ENCODE results near the gene CNOT3. TPM values are rescaled to one million over a fixed set of nuclear protein-coding genes. Genes with fewer than 3 reads are reported as not detected.
A peak's percentile ranks its signal among the peaks of the same experiment; 100 is the strongest.

Gene CNOT3
- total and polyA plus RNA-seq, 9 of the 15 experiments (the other 6 are each of a cell fraction or from before 2014, with no cell fraction given): 0.27 to 60.4 (median 9.9) TPM

- TF ChIP-seq MXI1 (IDR thresholded peaks at IDR 0.05; ENCODE audit: low read depth, low read length) (0 out of 2 replicates have a peak, but pooled peaks have one; percentile 12), MBD2 (IDR thresholded peaks at IDR 0.05; ENCODE audit: borderline replicate concordance, low read depth) (peak; percentile 100), ZNF263 (CRISPR knock-in tag; IDR thresholded peaks at IDR 0.05; ENCODE audit: borderline replicate concordance) (peak; percentile 1; the same call in 1 of the 2 replicates)
Observed at GRCh38 chr19:54136864-54137698, 481 bp upstream of the CNOT3 start (continued).

- H3K36me3 ChIP-seq (ENCODE audit: control insufficient read depth, insufficient read depth, low read length): peaks cover 50% of the 10 kb centered on the region
- DNase-seq (ENCODE audit: extremely low read depth in 1 of 4, low spot score in 3 of 4) (peak in 1 of 4 experiments; percentile 34), ATAC-seq (no peak), FAIRE-seq (no peak)
- no peaks in the 10 kb centered on the region for H3K9me3 ChIP-seq (replicated peaks; ENCODE audit: control insufficient read depth, insufficient read depth, low read depth, low read length)
- in situ Hi-C loops (cut with MboI): no loop called here
- ChIA-PET CTCF (ENCODE audit: low intra/inter-chr PET ratio) (no interaction called here), POLR2A (interaction anchor here (0.9 to 3.1 kb wide), 6 partner anchors 10 to 58 kb away, joined by 3 to 29 read pairs (median 5); partner anchors contain the start of genes LENG1, PRPF31 and TFPT)
- H3K27me3 ChIP-seq (ENCODE audit: control insufficient read depth in 2 of 2, insufficient read depth in 2 of 2, low read length in 2 of 2): no peaks in the 10 kb centered on the region
- H3K4me1 ChIP-seq (replicated peaks in 1 of 2; ENCODE audit: control insufficient read depth in 2 of 2, insufficient read depth in 2 of 2, low read length in 2 of 2): peaks cover 14 to 23% of the 10 kb centered on the region in 2 experiments; a peak in 4 of 5 replicates
- 24% methylated on average over 24 of the region's 31 CpGs for WGBS (ENCODE audit: insufficient coverage, low coverage, missing lambda C conversion rate)
- TF ChIP-seq CREB1 (IDR thresholded peaks at IDR 0.05) (no peak), CREB1 (CRISPR knock-in tag; IDR thresholded peaks at IDR 0.05) (no peak), ZBED1 (IDR thresholded peaks at IDR 0.05) (peak; percentile 78; the same call in 1 of the 2 replicates), MYBL2 (IDR thresholded peaks at IDR 0.05; ENCODE audit: low read depth) (no peak), MYBL2 (CRISPR knock-in tag; IDR thresholded peaks at IDR 0.05; ENCODE audit: borderline replicate concordance) (peak; percentile 17; the same call in 1 of the 2 replicates), HMGXB4 (CRISPR knock-in tag; IDR thresholded peaks at IDR 0.05) (0 out of 2 replicates have a peak, but pooled peaks have one; percentile 4), SIN3A (IDR thresholded peaks at IDR 0.05; ENCODE audit: borderline replicate concordance in 2 of 2, control insufficient read depth in 1 of 2, low read depth in 2 of 2, low read length in 2 of 2) (0 out of 4 replicates have a peak, but pooled peaks of 1 of the 2 experiments have one; percentile 8)
- peaks cover 26% of the 10 kb centered on the region for H4K20me1 ChIP-seq (replicated peaks; ENCODE audit: control insufficient read depth, insufficient read depth, low read length)
- H3K79me2 ChIP-seq (ENCODE audit: control insufficient read depth, insufficient read depth, low read length): peaks cover 52% of the 10 kb centered on the region
- H3K4me3 ChIP-seq: peak overlapping the region; percentile 93
- peak overlapping the region; percentile 97 for H3K9ac ChIP-seq (ENCODE audit: insufficient read depth in 1 of 2, low read depth in 2 of 2, low read length in 2 of 2)
- H2AFZ ChIP-seq (ENCODE audit: low read depth, low read length): no peak overlapping the region
- peaks cover 16% of the 10 kb centered on the region for H3K9me1 ChIP-seq (ENCODE audit: control insufficient read depth, insufficient read depth, low read length)
- no TSS peak for BruUV-seq (replicated peaks)
- intact Hi-C loops (cut with micrococcal nuclease): no loop called here
- H3K27ac ChIP-seq (ENCODE audit: extremely low read depth, low read depth, low read length): no peak overlapping the region; the same call in 2 of the 3 replicates
- peak overlapping the region; percentile 76 for H3K4me2 ChIP-seq (ENCODE audit: insufficient read depth, low read length)
Observed at GRCh38 chr19:54138489-54139256, 1.1 kb downstream of the CNOT3 start.

All from K562 (cell line).